ENCODE results near the gene AP5S1. TPM values are rescaled to one million over a fixed set of nuclear protein-coding genes. Genes with fewer than 3 reads are reported as not detected.
"Not testable (repeated sequence)": the region's sequence is repeated elsewhere in the genome, so short reads cannot be mapped to it uniquely, and the experiment has no call there.

Gene AP5S1
- total RNA-seq, 2 experiments from 2014 or later: 6.0 TPM

DNA sequence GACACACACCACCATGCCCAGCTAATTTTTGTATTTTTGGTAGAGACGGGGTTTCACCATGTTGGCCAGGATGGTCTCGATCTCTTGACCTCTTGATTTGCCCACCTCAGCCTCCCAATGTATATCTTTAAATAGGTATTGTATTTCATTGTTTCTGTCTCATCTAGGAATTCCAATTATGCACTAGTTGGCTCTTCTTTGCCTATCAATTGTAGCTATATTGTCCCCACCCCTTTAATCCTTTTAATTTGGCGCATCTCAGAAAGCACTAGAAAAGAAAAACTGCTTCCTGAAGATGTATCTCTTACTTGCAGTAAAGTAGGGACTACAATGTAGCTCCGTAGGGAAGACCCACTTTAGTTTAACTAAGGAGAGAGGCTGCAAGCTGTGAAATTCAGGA, 15.8 kb downstream of the AP5S1 start:
- ATAC-seq (ENCODE audit: poor library complexity) (no peak), DNase-seq (no peak)
- ChIA-PET POLR2A (no interaction called here), CTCF (no interaction called here)
- H3K4me3 Mint-ChIP-seq: no peak overlapping the region
- TF ChIP-seq, protein P1, sequence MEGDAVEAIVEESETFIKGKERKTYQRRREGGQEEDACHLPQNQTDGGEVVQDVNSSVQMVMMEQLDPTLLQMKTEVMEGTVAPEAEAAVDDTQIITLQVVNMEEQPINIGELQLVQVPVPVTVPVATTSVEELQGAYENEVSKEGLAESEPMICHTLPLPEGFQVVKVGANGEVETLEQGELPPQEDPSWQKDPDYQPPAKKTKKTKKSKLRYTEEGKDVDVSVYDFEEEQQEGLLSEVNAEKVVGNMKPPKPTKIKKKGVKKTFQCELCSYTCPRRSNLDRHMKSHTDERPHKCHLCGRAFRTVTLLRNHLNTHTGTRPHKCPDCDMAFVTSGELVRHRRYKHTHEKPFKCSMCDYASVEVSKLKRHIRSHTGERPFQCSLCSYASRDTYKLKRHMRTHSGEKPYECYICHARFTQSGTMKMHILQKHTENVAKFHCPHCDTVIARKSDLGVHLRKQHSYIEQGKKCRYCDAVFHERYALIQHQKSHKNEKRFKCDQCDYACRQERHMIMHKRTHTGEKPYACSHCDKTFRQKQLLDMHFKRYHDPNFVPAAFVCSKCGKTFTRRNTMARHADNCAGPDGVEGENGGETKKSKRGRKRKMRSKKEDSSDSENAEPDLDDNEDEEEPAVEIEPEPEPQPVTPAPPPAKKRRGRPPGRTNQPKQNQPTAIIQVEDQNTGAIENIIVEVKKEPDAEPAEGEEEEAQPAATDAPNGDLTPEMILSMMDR (IDR thresholded peaks at IDR 0.05): no peak
- no peaks in the 10 kb centered on the region for H3K36me3 Mint-ChIP-seq (ENCODE audit: low read depth)
- Histone ChIP-seq H3K9me3 (ENCODE audit: control insufficient read depth in 1 of 2, insufficient read depth in 1 of 2, low read length in 2 of 2) (no peaks in the 10 kb centered on the region), H3K27me3 (ENCODE audit: control insufficient read depth in 1 of 2, insufficient read depth in 2 of 2, low read length in 2 of 2) (no peaks in the 10 kb centered on the region), H3K36me3 (ENCODE audit: insufficient read depth, low read length) (no peaks in the 10 kb centered on the region), H3K4me3 (ENCODE audit: low read length) (no peak overlapping the region), H3K27ac (ENCODE audit: low read depth in 1 of 2, low read length in 2 of 2) (no peak overlapping the region), H3K4me1 (ENCODE audit: insufficient read depth, low read length) (peaks cover 6% of the 10 kb centered on the region)
- H3K4me1 Mint-ChIP-seq (ENCODE audit: low read depth): peaks cover 8% of the 10 kb centered on the region
- no peaks in the 10 kb centered on the region for H3K27me3 Mint-ChIP-seq
- H3K9me3 Mint-ChIP-seq: no peaks in the 10 kb centered on the region
- no peak overlapping the region for H3K27ac Mint-ChIP-seq
- intact Hi-C loops (cut with DNase I, micrococcal nuclease): no loop called here

DNA sequence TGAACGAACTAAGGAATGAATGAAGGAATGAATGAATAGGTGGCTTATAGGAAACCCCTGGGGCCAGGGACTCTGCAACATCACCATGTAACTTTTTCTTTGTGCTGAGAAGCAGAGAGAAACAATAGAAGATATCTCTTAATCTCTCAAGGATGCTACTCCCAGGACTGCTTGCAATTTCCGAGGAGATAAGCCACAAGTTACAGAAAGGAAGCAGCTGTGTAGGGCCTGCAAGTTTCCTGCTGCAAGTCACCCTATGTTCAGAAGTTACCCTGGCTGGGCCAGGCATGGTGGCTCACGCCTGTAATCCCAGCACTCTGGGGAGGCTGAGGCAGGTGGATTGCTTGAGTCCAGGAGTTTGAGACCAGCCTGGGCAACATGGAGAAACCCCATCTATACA, 19.0 kb downstream of the AP5S1 start:
- no peak overlapping the region for H3K4me3 ChIP-seq (ENCODE audit: low read length)
- no peak overlapping the region for H3K27ac ChIP-seq (ENCODE audit: low read depth in 1 of 2, low read length in 2 of 2)
- Mint-ChIP-seq H3K4me3 (peak overlapping the region; percentile 31), H3K36me3 (ENCODE audit: low read depth) (no peaks in the 10 kb centered on the region), H3K9me3 (no peaks in the 10 kb centered on the region), H3K27me3 (no peaks in the 10 kb centered on the region), H3K4me1 (ENCODE audit: low read depth) (peaks cover 8% of the 10 kb centered on the region), H3K27ac (peak overlapping the region; percentile 42)
- H3K4me1 ChIP-seq (ENCODE audit: insufficient read depth, low read length): peaks cover 6% of the 10 kb centered on the region
- no peaks in the 10 kb centered on the region for H3K27me3 ChIP-seq (ENCODE audit: control insufficient read depth in 1 of 2, insufficient read depth in 2 of 2, low read length in 2 of 2)
- no peaks in the 10 kb centered on the region for H3K36me3 ChIP-seq (ENCODE audit: insufficient read depth, low read length)
- ATAC-seq (ENCODE audit: poor library complexity): no peak
- H3K9me3 ChIP-seq (ENCODE audit: control insufficient read depth in 1 of 2, insufficient read depth in 1 of 2, low read length in 2 of 2): no peaks in the 10 kb centered on the region
- TF ChIP-seq, protein P1 (IDR thresholded peaks at IDR 0.05): no peak
- ChIA-PET POLR2A (no interaction called here), CTCF (no interaction called here)
- DNase-seq: no peak
- intact Hi-C loops (cut with DNase I, micrococcal nuclease): no loop called here

DNA sequence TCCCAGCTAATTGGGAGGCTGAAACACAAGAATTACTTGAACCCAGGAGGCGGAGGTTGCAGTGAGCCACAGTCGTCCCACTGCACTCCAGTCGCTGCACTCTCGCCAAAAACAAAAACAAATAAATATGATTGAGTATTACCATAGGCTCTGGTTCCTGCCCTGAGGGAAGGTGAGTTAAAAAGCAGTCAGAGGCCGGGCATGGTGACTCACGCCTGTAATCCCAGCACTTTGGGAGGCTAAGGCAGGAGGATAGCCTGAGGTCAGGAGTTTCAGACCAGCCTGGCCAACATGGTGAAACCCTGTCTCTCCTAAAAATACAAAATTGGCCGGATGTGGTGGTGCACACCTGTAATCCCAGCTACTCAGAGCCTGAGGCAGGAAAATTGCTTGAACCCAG, 19.9 kb downstream of the AP5S1 start:
- not testable (repeated sequence) for H3K27ac Mint-ChIP-seq, DNase-seq

DNA sequence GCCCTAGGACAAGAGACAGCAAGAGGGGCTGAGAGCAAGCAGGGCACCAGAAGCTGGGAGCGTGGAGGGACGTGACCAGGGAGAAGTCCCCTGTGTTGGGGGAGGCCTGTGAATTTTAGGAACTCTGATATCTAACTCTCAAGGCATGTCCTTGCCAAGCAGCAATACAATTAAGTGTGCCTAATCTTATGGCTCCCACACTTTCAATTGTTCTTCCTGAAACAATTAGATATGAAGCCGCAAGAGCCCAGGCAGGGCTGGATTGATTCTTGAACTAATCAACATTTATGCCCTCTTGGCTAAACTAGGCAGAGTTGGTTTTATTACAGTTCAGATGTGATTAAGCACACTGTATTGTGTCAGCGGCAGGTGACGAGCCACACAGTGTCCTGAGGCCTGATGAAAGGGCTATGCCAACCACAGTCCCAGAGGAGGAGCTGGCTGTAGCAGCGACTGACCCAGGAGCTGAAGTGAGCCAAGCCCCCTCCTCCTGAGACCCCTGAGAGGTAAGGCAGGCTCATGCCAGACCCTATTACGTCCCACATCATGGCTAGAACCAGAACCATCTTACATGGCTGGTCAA, 22.1 kb downstream of the AP5S1 start:
- no peak for ATAC-seq (ENCODE audit: poor library complexity)
- Mint-ChIP-seq H3K4me1 (ENCODE audit: low read depth) (peaks cover 16% of the 10 kb centered on the region), H3K9me3 (no peaks in the 10 kb centered on the region), H3K27me3 (no peaks in the 10 kb centered on the region), H3K27ac (no peak overlapping the region), H3K36me3 (ENCODE audit: low read depth) (no peaks in the 10 kb centered on the region), H3K4me3 (no peak overlapping the region)
- no peaks in the 10 kb centered on the region for H3K9me3 ChIP-seq (ENCODE audit: control insufficient read depth in 1 of 2, insufficient read depth in 1 of 2, low read length in 2 of 2)
- no peak for DNase-seq
- H3K36me3 ChIP-seq (ENCODE audit: insufficient read depth, low read length): no peaks in the 10 kb centered on the region
- no peak overlapping the region for H3K27ac ChIP-seq (ENCODE audit: low read depth in 1 of 2, low read length in 2 of 2)
- intact Hi-C loops (cut with DNase I, micrococcal nuclease): no loop called here
- H3K4me3 ChIP-seq (ENCODE audit: low read length): no peak overlapping the region
- TF ChIP-seq, protein P1 (IDR thresholded peaks at IDR 0.05): no peak
- H3K4me1 ChIP-seq (ENCODE audit: insufficient read depth, low read length): peaks cover 20% of the 10 kb centered on the region
- H3K27me3 ChIP-seq (ENCODE audit: control insufficient read depth in 1 of 2, insufficient read depth in 2 of 2, low read length in 2 of 2): no peaks in the 10 kb centered on the region
- ChIA-PET POLR2A (no interaction called here), CTCF (interaction anchor here (2.3 kb wide), 1 partner anchor 13 kb away, joined by 7 read pairs; no protein-coding TSS in a partner anchor)

More for the DNA sequence above, 19.9 kb downstream of the AP5S1 start:
- H3K4me3 ChIP-seq (ENCODE audit: low read length); H3K36me3 ChIP-seq (ENCODE audit: insufficient read depth, low read length); H3K27ac ChIP-seq (ENCODE audit: low read depth in 1 of 2, low read length in 2 of 2); H3K36me3 Mint-ChIP-seq (ENCODE audit: low read depth); H3K9me3 ChIP-seq (ENCODE audit: control insufficient read depth in 1 of 2, insufficient read depth in 1 of 2, low read length in 2 of 2); intact Hi-C loops (cut with DNase I, micrococcal nuclease); H3K27me3 Mint-ChIP-seq; H3K4me1 ChIP-seq (ENCODE audit: insufficient read depth, low read length); CTCF ChIA-PET; H3K27me3 ChIP-seq (ENCODE audit: control insufficient read depth in 1 of 2, insufficient read depth in 2 of 2, low read length in 2 of 2); H3K9me3 Mint-ChIP-seq; ATAC-seq (ENCODE audit: poor library complexity); POLR2A ChIA-PET; H3K4me1 Mint-ChIP-seq (ENCODE audit: low read depth): not testable (repeated sequence)
- H3K4me3 Mint-ChIP-seq: peak overlapping the region; percentile 20
